GM19328 (cell line): ENCODE data around the gene GNAQ.

ENCODE experiments used
- ATAC-seq: cut with Tn5 transposase; IDR thresholded peaks from one replicate; pipeline ENCODE4 v1.9.1; 2021; ENCODE audit warnings: mild to moderate bottlenecking, moderate library complexity; ENCODE audit not compliant: unreplicated experiment

Gene GNAQ

DNA sequence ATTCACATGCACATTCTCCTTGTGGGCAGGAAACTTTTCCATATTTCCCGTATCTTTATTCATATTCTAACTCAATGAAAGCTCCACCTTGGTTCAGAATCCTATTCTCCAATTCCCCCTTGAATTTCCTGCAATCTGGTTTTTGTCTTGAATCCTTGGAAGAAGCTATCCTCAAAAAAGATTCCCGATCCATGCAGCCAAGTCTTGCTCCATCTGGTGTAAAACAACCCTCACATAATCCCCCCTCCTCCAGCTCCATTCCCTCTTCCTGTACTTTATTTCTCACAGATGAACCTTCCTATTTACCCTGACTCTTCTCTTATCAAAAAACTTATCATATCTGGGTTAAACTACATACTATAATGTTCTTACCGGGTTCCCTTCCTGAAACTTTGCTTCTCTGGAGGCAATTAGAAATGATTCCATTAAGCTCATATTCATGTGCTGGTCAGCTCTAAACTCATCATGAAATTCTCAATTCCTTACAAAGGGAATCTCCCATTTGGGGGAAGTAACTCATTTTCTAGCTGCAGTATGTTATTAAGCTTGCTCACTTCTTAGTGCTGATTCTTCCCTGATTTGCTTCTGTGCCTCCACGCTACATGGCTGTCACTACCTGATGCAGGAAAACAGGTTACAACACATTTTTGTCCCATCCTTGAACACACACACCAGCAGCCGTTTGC lies 81.7 kb downstream of the GNAQ start:
- ATAC-seq, result no peak

DNA sequence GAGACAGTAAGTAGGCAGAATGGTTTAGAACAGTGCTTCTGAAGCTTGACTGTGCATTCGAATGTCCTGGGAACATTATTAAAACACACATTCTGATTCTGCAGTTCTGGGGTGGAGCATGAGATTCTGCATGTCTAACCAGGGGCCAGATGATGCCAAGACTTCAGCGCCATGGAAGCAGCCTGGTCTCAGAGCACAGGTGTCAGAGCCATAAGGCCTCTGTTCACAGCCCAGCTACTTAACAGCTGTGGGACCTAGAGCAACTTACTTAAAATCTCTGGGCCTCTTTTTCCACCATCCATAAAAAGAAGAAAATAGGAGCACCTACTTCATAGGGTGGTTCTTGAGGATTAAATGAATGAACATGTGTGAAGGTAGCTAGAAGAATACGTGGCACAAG lies 84.0 kb downstream of the GNAQ start:
- no peak for ATAC-seq

DNA sequence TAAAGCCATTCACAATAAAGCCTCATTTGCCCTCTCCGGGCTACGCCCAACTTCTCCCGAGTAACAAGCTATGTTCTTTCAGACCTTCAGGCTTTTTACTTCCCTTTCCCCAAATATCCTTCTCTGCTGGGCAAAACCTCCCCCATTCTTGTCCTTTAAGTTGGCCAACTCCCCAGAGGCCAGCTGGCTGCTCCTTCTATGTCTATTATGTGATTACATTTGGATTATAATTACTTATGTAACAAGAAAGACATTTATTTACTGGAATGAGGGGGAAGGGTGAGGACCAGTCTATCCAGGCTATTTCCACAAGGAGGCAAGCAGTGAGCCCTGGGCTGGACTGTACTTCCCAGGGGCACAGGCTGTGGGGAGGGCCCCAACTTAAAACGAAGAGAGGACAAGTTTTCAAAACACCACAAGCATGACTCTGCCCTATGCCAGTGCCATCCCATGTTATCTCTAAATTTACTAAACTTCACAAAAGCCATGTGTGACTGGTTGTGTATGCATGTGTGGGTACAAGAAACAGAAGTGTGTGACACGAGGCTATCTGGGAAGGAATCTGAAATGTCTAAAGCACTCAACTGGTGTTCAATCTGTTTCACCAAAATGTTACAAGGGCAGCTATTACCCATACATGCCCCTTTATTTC lies 84.5 kb downstream of the GNAQ start:
- no peak for ATAC-seq

DNA sequence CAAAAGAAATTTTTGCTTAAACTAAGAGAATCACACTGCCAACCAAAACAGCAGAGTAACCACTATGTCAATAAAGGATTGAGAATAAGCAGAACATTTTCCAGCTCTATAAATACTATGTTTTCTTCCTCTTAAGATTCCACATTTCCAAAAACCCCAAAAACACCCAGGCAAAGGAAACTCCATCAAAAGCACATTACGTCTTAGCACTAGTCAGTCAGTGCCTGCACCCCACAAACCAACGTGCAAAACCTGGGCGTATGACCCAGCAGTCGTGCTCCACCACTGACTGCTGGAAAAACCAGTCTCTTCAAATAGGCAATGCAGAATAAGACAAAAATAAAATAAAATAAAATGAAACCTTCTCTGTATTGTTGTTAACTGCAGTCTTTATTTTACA lies 85.3 kb downstream of the GNAQ start:
- no peak for ATAC-seq

DNA sequence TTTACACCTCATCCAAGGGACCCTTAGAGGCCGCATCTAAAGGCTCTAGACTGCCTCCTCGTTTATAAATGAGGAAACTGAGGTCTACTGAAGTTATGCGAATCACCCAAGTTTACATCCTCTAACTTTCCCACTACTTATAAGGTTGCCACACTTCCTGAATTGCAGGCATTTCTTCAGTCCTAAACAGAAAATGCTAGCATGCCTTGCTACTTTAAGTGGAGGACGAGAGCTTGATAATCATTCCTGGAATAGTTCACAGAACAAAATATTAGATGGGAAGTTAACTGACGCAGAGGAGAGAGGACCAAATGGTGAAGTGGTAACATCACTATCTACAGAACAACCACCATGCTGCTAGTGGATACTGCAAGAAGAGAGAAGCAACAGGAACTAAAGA lies 85.8 kb downstream of the GNAQ start:
- ATAC-seq, result no peak

DNA sequence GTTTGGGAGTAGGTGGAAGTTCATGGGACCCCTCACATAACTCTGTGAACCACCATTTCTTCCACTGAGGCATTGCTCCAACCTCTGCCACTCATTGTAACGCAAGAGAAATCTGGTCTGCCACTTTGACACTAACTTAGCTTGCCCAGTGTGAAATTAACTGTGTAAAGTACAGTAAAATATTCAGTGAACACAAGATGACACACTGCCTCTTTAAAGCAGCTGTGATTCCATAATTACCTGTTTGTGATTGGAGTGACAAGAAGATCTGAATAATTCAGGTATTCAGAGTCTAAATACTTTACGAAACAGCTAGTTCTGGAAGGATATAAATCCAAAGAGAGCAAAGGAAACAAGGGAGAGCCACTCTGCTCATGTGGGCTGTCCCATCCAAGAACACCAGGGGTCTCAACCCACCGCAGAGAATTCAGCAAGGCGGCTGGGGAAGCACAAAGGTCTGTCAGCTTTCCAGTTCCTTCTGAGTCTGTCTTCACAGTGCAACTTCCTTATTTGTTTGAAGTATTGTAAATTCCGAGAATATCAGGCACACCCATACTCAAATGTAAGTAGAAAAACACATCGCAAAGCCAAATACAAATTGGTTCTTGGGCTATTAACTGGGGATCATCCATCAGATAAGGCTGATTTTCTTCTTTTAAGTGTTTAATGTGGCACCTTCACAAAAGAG lies 86.9 kb downstream of the GNAQ start:
- no peak for ATAC-seq

DNA sequence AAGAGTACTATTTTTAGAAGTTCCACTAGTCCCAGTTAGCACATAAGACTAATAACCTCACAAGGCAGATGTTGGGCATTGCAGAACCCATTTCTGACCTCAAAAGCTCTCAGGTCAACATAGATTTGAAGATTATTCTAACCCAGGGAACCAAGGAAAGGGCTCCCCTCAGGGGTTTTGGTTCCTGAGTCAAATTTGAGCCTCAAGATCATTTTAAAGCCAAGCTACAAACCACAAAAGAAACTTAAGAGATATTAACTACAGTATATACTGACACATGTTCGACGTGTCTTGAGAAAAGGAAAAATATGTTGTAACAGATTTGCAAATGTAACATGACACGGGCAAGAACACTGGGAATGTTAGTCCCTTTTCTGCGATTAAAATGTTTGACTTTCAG lies 88.6 kb downstream of the GNAQ start:
- ATAC-seq, result no peak

DNA sequence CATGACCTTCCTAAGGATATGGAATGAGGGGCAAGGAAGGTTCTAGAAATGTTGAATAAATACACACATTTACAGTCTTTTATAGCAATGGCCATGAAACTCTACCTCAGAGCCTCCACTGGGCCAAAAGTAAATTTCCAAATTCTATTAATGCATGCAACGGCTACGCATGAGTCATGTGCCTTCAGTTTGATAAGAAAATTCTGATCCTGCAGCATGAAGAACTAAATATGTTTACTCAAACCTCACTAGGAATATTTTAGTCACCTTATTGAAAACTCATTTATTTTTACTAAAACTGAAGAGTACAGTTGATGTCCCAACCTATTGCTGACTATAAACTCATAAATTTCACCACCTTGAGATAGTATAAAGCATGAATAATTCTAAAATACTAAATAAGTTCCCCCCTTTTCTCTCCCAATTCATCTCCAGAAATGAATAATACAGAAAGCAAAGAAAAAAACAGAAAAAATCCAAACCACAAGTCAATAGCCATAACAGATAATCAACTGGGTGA lies 92.4 kb downstream of the GNAQ start:
- no peak for ATAC-seq

DNA sequence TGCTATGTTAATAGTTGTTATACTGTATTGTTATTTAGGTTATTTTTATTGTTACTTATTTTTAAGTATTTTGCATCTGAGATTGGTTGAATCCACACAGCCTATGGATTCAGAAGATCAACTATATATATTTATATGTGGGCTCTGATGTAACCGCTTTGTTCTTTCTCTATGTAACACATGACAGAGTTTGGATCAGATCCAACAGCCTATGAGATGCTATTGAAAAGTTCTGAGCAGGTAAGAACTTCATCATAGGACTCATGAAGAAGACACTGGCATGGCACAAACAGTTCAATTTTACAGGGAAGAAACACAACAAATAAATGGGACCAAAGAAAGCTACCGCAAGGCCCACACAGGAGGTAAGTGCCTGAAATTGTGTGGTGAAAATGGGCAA lies 93.4 kb downstream of the GNAQ start:
- no peak for ATAC-seq

DNA sequence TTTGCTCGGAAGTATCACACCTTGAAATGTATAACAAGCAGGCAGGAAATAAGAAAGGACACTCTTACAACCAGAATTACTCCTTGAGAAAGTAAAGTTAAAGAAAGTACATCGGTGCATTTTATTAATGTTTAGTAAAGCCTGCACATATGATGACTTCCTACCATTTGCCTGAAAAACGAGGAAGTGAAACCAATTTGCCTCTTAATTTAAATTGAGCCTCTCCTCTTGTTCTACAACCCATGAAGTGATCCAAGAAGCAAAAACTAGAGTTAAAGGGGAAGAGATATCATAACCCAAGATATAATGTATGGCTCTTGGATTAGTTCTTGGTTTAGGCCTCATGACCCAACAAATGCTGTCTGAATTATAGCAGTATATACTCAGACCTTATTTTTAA lies 95.6 kb downstream of the GNAQ start:
- no peak for ATAC-seq

DNA sequence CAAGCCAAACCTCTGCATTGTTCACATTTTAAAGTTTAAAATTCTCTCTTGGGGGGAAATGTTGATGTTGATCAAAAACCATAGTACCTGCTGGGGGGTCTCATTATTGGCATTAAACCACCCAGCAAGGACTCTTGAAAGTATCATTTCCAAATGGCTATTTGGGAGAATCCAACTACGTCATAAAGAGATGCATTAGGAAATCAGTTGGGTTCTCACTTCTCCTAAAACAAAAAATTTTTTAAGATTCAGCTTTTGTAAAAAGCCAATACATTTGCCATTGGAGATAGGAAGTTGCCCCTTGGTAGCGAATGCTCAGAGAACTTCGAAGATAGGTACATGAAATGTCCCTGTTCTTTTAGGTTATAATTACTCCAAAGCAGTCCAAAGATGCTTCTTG lies 96.4 kb downstream of the GNAQ start:
- ATAC-seq, result no peak

DNA sequence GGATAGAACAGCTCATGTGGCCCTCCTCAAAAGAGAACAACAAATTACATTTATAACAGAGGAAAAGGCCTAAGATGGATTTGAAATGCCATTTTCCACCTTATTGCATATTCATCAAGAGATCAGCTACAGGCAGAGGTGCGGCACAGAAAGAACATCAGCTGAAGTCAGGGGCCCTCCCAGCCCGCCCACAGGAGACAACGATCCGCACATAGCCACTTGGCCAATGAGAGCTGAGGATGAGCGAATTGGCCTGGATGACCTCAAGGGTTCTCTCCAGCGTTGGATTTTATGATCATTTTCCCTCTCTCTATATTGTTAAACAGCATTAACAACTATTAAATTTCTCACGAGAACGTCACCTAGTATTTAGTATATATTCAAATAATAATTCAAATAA lies 97.6 kb downstream of the GNAQ start:
- ATAC-seq, result no peak

DNA sequence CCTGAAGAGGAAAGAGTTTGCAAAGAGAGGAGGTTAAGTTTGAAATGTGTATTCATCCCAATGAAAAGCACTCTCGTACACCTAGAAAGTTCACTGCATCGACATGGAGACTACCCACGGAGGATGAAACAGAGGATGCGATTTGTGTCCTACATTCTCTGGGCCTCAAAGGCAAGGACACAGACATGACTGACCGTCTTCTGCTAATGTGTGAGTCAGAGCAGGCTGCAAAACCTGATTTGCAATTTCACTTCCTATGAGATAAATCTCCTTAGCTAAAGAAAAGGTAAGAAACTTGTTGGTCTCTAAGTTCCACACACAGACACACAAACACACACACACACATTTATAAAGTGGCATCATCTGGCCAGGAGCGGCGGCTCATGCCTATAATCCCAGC lies 98.6 kb downstream of the GNAQ start:
- ATAC-seq, result no peak

DNA sequence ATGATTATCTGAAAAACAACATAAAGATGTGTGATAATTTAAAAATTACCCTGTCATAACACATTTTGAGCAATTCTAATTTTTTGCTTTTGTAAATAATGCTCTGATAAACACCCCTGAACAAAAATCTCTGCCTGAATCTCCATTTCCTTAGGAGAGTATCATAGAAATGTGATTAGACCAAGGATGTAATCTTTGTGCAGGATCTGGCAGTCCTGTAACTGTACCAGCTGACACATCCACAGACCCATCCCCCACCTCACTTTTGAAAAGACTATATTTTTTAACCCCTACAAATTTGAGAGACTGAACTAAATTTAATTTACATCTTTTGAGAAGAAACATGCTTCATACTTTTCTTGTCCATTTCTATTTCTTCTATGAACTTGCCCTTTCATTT lies 101.7 kb downstream of the GNAQ start:
- no peak for ATAC-seq

DNA sequence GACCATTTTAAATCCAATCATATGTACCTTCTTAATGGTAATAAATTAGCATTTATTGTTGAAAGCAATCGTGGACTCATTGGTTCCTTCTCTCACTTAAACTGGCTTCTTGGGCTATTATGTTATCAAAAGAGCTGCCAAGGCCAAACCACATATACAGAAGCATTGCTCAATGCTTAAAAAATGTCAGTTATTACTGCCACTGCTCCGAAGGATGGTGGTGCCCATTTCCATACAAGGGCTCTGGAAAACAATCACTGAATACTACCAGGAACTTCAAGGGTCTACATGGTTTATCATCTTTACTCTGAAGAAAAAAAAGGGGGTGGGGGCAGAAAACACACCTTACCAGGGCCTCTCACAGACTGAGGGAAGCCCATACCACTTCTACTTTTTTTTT lies 104.3 kb downstream of the GNAQ start:
- no peak for ATAC-seq

DNA sequence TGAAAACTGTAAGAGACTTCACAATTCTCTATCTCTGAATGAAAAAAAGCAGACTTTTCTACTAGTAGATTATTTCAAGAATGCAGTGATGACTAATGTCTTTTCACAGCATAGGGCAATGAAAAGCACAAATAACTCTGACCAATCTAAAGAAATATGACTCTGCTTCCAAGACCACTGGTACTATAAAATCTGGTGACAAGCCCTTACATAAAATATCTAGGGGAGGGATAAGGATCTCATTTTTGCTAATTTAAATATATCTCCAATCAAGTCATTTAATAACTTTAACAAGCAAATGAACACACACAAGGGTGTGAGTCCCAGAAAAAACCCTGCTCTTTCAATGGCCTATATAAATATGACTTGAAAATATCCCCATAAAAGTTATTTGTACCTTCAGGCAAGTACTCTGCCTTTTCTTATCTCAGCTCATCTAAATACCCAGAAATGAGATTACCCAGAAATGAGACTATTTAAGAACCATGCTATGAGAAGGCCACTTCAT lies 105.2 kb downstream of the GNAQ start:
- ATAC-seq, result no peak

DNA sequence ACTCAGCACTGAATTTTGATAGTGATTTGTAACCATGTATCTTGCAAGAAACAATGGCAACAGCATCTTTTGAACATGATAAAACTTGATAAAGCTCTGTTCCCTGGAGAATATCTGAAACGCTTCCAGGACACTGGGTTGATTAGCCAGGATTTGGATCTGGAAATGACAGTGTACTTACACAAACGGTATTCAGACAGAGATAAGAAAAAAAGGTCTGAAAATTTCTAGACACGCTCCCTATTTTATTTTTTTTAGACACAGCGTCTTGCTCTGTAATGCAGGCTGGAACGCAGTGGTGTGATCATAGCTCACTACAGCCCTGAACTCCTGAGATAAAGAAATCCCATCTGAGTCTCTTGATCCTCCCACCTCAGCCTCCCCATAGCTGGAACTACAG lies 109.0 kb downstream of the GNAQ start:
- ATAC-seq, result no peak

DNA sequence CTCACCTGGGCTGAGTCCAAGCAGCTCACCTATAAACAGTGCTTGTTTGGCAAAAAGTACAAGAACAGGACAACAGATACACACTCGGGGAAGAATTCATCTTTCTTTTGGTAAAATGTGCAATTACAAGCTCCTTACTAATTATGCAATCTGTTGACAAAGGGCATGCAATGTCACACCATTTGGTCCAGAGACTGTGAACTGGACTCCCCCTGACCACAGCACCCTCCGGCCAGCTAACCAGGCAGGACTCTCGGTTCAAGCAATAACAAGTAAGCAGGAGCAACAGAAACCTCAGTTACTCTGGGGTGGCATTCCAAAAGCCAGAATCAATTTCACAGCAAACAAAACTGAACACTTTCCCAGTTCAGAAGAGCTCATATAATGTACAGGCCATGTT lies 113.8 kb downstream of the GNAQ start:
- no peak for ATAC-seq

DNA sequence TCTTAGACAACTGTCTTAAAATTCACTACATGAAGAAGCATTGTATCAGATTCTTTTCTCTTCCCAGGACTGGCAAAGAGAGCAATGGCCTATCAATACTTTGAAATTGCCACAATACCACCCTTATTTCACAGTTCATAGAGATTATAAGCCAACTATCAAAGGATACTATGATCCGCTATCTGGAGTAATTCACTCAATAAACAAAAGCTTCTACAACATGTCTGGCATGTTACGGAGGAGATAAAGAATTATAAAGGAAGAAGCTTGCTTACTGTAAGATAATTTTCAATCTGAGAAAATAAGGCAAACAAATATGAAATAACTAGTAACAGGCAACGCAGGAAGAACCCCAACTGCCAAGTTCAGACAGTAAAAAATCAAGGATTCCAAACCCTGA lies 114.8 kb downstream of the GNAQ start:
- ATAC-seq, result no peak

DNA sequence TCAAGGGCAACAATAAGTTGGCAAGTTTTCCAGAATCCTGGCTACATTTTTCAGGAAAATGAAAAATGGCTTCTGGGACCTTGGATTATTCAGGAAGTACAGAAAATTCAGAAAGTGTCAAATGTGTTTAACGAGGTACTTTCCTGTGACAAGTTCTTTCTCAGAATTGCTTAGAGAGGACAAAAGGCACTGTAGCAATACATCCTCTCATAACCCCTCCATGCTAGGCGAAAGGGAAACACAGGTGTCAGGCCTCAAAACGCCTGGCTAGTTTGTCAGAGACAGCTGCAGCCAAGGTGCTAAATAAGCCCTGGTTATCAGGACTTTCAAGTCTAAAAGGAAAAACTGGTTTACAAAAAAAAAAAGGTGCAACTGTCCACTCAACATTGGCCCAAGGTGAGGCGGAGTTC lies 115.2 kb downstream of the GNAQ start:
- ATAC-seq, result no peak

DNA sequence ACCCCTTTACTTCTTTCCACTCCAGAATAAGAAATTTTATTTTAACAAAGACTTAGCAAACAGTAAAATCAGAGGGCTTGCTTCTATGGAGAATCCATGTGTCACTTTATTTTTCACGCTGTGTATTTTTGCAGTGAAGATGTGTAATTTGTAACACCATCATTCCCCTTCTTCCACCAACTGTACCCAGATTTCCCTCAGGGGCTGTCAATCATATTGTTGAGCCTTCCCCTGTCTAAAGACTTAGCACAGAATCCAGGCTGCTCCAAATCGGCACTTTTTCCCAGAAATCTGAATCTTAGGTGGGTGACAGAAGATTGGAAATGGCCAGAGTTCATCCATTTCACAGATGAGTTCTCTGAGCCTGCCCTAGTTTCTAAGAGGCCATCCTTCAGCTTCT lies 115.9 kb downstream of the GNAQ start:
- ATAC-seq, result no peak
